ENCODE data around the gene NR1D2.
A peak's percentile ranks its signal among the peaks of the same experiment; 100 is the strongest.
"Not testable (repeated sequence)": the region's sequence is repeated elsewhere in the genome, so short reads cannot be mapped to it uniquely, and the experiment has no call there.

The NR1D2 gene

DNA sequence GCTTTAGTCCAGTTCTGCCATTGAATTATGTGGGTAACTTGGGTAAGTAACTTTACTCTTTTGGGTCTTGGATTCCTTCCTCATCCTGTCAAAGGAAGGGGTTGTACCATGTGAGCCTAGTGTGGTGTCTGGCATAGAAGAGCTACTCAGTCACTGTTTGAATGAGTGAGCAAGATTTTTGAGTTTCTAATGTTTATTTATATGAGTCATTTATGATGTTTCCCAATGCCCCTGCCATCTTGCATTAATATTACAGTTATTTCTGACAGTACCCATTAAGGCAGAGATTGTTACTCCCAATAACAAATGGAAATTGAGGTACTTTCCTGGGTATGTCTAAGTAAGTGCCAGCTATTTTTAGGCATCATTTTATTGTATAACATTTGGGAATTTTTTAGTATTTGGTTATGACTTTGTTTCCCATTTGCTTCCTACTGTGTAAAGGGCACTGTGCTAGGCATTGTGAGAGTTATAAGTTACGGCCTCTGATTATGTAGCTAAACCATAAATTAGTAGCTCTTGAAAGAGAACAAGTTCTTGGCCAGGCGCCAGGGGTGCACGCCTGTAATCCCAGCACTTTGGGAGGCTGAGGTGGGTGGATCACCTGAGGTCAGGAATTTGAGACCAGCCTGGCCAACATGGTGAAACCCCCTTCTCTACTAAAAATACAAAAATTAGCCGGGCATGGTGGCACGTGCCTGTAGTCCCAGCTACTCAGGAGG, 23.5 kb downstream of the NR1D2 start:
- DNase-seq: no peak

DNA sequence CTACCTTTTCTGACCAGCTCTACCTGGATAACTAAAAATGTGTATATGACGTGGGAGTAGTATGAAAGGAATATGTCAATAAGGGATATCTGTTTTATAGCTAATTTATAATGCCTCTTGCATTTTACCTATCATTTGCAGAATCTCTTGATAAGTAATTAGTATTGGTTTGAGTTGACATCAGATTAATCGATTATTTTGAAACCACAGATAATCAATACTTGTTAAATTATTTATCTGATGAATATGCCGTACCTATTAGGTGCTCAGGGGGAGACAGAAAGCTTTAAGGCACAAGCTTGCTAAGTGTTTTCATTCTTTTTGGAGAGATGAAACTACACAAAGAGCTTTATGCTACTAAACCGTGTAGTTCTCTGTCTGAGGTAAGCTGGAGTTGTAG, 24.3 kb downstream of the NR1D2 start:
- DNase-seq: no peak

DNA sequence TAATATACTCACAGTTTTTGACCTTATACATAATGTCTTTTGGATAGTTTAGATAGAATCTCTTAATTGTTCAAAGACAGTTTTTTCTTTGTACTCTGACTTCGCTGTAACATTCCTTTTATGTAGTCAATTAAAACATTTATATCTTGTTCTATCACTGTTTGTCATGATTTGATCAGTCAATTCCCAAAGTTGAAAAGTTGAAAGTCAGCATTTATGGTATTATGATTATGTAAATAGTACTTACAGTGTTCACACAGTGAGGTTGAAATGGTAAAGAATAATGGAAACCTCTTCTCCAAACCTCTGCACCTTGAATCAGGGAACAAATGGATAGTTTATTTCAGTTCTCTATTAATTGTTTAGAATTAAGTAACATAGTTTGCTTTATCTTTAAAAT, 26.6 kb downstream of the NR1D2 start:
- DNase-seq: no peak

DNA sequence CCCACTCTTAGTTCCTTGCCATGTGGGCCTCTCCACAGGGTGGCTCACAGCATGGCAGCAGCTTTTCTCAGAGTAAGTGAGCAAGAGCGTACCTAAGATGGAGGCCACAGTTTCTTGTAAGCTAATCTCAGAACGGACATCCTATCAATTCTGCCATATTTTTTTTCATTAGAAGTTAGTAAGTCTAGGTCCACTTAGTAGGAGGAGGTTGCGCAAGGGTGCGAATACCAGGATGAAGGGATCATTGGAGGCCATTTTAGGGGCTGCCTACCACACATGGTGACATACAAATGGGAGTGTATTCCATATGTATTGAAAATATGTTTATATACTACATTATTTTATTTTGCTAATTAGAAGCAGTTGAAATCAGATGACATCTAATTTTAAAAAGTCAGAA, 31.5 kb downstream of the NR1D2 start:
- no peak for DNase-seq

DNA sequence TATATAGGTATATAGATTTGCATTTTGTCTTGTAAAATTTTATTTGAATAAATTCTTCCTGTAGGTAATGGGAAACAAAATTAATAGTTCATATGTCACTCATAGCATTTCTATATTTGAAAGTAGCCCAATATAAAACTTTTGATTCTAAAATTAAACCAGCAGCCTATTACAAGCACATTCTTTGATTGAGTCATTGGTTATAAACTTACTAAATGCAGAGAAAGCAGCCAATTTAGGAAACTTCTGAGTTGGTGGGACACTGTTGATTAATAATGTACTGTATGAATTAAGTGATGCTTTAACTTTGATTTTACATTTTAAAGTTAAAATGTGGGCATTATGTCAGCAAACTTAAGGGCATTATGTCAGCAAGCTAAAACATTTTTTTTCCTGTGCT, 34.5 kb downstream of the NR1D2 start:
- DNase-seq: no peak

DNA sequence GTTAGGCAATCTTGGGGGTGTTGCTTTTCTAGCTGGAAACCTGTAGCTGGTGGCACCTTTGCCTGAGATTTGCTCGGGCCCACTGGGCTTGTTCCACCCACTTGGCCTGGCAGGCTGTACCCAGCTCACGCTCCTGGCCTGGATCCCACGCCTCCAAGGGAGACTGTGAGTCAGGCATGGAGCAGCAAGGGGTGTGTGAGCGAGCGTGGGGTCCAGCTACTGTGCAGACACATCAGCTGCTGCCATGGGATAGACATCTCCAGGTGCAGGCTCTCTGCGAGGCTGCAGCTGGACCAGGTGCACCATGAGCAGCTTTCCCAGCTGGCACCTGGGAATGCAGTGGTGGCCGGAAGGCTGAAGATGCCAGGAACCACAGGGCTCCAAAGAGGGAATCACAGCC, 36.0 kb downstream of the NR1D2 start:
- DNase-seq: no peak

DNA sequence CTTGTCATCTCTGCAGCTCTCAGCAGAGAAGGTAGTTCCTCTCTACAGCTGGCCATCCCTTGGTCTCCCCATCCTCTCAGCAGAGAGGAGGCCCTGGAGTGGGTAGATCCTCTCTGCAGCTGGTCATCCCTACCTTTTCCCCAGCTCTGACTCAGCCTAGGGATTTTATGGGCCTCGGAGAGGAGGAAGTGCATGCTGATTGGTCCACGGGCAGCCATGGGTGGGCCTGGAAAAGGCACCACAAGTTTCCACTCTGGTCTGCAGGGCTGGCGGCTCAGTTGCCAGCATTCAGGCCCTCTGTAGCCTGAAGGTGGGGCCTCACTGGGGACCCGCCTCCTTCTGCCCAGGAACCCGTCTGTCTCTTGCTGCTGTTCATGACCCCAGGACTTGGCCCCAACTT, 36.9 kb downstream of the NR1D2 start:
- no peak for DNase-seq

DNA sequence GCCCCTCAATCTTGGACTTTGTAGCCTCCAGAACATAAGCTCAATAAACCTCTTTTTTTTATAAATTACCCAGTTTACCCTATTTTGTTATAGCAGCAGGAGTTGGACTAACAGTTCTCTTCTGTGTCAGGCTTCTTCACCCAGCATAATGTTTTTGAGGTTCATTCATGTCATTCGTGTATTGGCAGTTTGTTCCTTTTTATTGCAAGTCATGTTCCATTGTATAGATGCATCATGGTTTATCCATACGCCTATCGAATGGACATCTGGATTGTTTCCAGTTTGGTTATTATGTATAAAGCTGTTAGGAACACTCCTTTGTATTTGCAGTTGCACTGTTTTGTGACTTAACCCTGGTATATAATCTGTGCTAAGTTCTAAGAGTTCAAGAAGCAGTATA, 39.8 kb downstream of the NR1D2 start:
- no peak for DNase-seq

DNA sequence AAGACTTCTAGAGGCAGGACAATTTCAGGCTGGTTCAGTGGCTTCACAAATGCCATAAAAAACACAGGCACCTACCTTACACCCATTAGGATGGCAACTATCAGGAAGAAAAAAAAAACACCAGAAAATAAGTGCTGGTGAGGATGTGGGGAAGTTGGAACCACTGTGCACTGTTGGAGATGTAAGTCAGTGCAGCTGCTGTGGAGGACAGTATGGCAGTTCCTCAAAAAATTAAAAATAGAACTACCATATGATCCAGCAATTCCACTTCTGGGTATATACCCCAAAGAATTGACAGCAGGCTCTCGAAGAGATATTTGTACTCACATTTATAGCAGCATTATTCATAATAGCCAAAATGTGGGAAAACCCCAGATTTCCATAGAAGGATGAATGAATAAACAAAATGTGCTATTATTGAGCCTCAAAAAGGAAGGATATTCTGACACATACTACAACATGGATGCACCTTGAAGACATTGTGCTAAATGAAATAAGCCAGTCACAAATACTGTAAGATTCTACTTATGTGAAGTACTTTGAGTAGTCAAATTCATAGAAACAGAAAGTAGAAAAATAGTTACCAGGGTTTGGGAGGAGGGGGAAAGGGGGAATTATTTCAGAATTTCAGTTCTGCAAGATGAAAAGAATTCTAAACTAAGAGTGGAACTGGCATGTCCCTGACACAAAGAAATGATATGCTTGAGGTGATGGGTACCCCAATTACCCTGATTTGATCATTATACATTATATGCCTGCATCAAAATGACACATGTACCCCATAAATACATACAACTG, 40.9 kb downstream of the NR1D2 start:
- no peak for DNase-seq

DNA sequence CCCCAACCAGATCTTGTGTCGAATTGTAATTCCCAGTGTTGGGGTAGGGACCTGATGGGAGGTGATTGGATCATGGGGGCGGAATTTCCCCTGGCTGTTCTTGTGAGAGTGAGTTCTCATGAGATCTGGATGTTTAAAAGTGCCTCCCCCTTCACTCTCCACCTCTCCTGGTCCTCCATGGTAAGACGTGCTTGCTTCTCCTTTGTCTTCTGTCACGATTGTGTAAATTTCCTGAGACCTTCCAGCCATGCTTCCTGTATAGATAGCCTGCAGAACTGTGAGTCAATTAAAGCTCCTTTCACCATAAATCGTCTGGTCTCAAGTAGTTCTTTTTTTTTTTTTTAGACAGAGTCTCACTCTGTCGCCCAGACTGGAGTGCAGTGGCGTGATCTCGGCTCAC, 42.3 kb downstream of the NR1D2 start:
- DNase-seq: no peak

DNA sequence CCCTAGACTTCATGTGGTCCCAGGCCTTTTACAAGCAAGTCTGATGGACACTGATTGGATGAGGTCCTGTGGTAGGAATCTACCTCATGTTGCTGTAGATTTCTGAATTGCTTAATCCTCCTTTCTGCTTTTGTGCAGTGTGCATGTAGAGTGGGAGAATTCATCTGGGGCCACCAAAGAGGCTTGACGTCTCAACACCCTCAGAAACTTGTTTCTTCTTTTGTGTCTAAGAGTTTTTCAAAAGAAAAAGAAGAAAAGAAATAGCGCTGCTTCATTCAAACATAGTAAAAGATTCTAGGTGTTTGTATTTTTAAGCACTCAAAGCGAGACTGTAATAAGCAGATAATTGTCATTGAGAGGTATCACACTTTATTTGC, 46.2 kb downstream of the NR1D2 start:
- no peak for DNase-seq

DNA sequence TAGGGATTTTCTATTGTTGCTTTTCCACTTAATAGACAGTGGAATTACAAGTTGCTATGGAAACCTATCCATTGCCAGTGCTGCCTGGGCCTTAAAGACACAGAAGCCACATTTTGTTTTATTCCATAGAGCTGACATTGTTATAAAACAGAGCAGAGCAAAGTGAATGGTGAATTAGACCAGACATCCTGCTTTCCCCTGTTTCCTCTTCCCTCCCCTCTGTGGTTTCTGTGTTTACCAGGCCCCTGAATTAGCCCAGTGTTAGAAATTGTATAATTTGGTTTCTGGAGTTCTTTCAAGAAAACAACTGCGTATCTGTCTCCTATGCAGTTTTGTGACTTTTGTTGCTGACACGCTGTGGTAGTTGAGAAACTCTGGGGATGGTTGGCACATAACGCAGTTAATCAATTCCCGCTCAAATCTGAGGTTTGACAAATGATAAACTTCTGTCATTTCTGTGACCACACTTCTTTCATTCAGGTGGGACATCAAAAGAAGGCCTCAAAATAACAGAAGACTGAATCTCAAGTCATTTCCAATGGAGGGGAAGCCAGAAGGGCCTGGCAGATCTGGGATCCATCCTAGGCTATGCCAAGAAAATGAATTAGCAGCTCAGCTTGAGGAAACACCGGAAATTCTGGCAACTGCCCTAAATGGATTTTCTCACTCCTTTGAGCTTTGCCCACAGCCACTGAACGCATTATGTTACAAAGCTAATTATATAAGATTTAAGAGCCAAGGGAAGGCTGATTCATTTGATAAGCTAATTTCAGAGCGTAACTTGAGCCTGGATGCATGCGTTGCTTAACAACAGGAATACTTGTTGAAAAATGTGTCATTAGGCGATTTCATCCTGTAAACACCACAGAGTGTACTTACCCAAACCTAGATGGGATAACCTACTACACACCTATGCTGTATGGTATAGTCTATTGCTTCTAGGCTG, 46.9 kb downstream of the NR1D2 start:
- no peak for DNase-seq

DNA sequence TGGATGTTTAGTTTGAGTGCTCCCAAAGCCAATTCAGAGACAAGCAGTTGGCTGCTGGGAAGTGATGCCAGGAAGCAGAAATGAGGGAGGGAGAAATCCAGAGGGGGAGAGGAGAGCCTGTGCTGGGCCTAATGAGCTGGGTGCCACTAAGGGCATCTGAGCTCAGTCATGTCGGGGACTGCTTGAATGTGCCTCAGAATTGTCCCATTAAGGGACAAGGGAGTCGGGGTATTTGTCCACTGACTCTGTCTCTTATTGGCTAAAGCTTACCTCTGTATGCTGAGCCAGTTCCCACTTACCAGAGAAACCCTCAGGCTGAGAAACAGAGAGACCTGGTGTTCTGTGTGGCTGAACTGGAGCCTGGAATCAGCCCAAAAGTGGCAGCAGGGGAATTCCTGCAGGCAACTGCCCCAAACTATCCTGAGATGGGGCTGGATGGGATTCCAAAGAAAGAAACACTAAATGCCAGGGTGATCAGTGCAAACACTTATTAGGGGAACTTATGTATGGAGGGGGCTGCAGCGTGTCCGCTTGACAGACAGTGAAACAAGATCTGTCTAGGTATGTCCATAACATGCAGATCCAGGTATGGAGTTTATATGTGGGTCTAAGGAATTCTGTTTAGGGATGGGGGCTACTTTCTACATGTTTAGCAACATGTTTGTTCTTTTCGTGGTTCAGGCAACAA, 48.6 kb downstream of the NR1D2 start:
- no peak for DNase-seq

DNA sequence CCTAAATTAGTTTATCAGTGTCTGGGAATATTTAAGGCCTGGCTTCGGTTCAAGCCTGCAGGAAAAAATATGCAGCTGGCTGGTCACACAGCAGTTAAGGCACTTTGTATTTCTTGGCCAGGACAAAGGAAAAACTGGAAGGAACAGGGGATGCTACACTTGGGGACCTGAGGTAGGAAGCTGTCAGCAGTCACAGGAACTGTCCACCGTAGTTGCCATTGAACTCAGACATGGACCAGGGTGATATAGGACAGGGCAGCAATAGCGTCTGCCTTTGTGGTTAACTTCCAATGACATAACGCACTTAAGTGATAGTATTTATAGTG, 49.1 kb downstream of the NR1D2 start:
- no peak for DNase-seq

DNA sequence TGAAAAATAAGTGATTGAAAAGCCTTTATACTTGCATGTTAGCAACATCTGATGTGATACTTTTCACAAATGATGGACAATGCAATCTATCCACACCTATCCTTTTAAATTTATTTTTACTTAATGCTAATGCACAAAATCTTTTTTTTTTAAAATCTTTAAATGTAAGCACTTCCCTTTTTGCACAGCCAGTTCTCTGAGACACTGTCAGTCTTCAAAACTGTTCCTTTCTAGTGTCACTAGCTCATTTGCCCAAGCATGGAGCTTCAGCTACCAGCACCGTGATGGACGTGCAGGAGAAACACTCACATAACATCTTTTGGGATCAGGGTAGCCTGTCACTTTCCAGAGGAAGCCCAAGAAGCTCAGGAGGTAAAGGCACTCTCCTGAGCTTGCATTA, 50.1 kb downstream of the NR1D2 start:
- no peak for DNase-seq

DNA sequence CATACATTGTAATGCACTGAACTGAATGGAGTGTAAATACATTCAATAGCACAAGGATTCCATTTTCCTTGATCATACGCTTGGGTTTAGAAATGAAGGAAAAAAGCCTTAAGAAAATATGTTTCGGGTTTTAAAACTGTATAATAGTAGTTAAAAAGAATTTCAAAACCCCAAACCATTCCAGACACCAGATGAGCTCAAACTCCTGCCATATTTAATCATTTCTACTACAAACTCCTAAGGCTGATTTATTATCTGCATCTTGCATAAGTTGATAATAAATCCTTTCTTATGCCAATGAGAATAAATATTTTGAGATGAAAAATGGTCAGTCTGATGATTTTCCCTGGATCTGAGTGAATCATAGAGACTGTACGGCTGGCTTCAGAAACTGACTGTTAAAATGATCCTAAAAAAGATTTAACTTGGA, 51.0 kb downstream of the NR1D2 start:
- DNase-seq: no peak

DNA sequence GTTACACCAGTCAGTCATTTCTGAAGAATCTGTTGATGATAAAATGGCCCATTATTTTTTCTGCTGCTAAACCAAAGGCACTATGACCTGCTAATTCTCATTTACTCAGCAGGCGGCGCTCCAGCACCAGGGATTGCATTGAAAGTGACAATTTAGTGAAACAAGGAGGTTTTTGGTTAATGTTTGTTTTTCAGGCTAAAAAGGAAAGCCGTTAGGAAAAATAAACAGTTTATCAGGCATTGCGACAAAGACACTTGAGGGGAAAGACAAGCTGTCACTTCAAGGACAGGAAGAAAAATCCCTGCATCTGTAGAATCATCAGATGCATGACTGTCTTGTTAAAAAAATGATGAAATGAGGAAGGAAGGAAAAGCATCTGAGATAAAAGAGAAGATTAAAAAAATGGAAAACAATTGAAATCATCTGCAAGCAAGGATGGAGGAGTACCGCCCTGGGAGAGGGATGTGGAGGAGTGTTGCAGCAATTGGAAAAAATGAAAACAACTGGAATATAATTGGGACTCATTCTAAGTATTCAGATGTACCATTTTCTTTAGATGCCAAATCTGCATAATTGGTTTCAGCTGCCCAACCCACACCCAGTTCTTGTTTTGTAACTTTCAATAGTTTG, 54.0 kb downstream of the NR1D2 start:
- DNase-seq: peak; percentile 54

DNA sequence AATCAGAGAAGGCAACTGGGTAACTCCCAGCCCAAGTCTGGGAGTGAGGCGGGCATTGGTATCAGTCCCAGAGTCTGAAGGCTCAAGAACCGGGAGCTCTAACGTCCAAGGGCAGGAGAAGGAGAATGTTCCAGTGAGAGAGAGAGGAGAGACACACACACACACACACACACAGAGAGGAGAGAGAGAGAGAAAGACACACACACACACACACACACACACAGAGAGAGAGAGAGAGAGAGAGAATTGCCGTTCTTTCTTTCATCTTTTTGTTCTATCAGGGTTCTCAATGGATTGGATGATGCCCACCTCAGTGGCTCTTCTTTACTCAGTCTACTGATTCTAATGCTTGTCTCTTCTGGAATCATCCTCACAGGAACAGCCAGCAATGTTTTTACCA, 57.0 kb downstream of the NR1D2 start:
- DNase-seq: no peak

DNA sequence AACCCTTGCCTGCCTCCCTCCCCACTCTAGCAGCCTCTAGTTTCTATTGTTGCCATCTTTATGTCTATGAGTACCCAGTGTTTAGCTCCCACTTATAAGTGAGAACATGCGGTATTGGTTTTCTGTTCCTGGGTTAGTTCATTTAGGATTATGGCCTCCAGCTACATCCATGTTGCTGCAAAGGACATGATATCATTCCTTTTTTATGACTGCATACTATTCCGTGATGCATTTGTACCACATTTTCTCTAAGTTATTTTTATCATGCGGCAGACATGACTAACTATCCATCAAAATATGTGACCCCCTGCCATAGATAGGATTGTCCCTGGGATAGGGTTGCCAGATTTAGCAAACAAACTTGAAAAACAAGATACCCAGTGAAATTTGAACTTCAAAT, 58.4 kb downstream of the NR1D2 start:
- no peak for DNase-seq

DNA sequence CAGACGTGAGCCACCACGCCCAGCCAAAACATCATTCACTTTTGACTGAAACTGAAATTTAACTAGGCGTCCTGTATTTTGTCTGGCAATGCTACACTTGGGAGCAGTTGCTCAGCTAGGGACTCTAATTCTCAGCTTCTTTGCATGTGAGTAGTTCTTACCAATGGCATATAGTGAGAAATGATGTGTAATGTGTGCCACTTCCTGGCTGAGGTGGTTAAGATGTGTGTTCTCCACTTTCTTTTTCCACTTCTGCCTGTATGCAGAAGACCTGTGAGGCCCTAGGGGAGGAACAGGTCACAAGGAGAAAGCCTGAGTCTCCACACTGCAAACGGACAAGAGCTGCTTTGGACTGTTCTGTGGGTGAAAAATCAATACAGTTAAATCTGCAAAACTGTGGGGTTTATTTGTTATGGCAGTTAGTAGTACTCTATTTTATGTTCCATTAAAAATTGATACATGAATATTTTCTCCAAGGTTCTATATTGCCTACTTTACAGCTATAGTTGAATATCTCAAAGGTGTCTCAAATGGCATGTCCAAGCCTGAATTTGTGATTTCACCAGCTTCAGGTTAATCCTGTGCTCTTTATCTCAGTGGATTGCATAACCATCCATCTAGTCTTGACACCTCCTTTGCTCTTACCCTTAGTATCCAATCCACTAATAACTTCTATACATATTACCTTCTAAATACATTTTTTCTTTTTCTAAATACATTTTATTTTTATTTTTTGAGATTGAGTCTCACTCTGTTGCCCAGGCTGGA, 59.3 kb downstream of the NR1D2 start:
- DNase-seq: no peak

DNA sequence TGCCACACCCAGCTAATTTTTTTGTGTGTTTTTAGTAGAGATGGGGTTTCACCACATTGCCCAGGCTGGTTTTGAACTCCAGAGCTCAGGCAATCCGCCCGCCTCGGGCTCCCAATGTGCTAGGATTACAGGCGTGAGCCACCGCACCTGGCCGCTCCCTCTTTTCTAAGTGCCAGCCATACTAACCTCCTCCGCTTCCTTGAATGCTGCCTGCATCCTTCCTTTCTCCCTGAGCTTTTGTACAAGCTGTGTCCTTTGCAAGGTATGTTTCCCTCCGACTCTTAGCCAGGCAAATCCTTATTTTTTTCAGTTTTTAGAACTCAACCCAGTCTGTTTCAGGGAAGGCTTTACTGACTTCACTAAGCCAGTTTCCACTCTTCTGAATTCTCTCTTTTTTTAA, 60.6 kb downstream of the NR1D2 start:
- no peak for DNase-seq

DNA sequence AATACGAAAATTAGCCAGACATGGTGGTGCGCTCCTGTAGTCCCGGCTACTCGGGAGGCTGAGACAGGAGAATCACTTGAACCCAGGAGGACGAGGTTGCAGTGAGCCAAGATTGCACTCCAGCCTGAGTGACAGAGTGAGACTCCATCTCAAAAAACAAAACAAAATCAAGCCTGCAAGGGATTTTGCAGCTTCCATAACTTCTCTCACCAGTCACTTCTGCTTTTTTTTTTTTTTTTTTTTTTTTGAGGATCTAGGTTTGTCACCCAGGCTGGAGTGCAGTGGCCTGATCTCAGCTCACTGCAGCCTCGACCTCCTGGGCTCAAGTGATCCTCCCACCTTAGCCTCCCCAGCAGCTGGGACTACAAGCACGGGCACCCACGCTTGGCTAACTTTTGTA, 65.7 kb downstream of the NR1D2 start:
- not testable (repeated sequence) for DNase-seq

All from CD4-positive, alpha-beta T cell treated with Interleukin-21 for 1 hour (primary cell).